Activated naive CD8-positive, alpha-beta T cell treated with anti-CD3 and anti-CD28 coated beads, Interleukin-2, amount 50 U/mL, for 24 hours (primary cell): ENCODE measurements around the gene CFDP1.
A peak's percentile ranks its signal among the peaks of the same experiment; 100 is the strongest.
"Not testable (repeated sequence)": the region's sequence is repeated elsewhere in the genome, so short reads cannot be mapped to it uniquely, and the experiment has no call there.

ENCODE experiments used
- ATAC-seq: fragments of 150-1000 bp; cut with Tn5 transposase; one replicate; pipeline ENCODE4 v1.10.0; 2021
- DNase-seq: peaks from one replicate; pipeline ENCODE4 v3.0.0; 2021
- H3K27ac Mint-ChIP-seq: one replicate; pipeline ENCODE4 v1.8.0; 2021; ENCODE audit warnings: mild to moderate bottlenecking, mixed read lengths
- H3K27me3 Mint-ChIP-seq: one replicate; pipeline ENCODE4 v1.8.0; 2021; ENCODE audit warnings: mixed read lengths
- H3K36me3 Mint-ChIP-seq: one replicate; pipeline ENCODE4 v1.8.0; 2021; ENCODE audit warnings: low read depth, mixed read lengths
- H3K4me1 Mint-ChIP-seq: one replicate; pipeline ENCODE4 v1.8.0; 2021; ENCODE audit warnings: mixed read lengths
- H3K4me3 Mint-ChIP-seq: one replicate; pipeline ENCODE4 v1.8.0; 2021; ENCODE audit warnings: mild to moderate bottlenecking, moderate library complexity, mixed read lengths
- H3K9me3 Mint-ChIP-seq: one replicate; pipeline ENCODE4 v1.8.0; 2021; ENCODE audit warnings: mixed read lengths

The CFDP1 gene

DNA sequence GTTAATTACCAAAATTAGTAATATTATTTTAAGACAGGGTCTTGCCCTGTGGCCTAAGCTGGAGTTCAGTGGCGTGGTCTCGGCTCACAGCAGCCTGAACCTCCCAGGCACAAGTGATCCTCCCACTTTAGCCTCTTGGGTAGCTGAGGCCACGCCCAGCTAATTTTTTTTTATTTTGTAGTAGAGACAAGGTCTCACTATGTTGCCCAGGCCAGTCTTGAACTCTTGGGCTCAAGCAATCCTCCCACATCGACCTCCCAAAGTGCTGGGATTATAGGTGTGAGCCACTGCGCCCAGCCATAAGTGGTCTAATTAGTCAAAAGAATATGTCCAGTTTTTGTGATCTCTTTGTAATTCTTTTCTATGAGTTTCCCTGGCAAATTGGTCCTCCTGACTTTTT, 12.0 kb upstream of the CFDP1 start:
- H3K9me3 Mint-ChIP-seq: no peaks in the 10 kb centered on the region
- no peak overlapping the region for H3K4me3 Mint-ChIP-seq
- ATAC-seq: no peak
- H3K4me1 Mint-ChIP-seq: no peaks in the 10 kb centered on the region
- H3K36me3 Mint-ChIP-seq: peaks cover 17% of the 10 kb centered on the region
- DNase-seq: no peak
- H3K27ac Mint-ChIP-seq: no peak overlapping the region
- H3K27me3 Mint-ChIP-seq: no peaks in the 10 kb centered on the region

DNA sequence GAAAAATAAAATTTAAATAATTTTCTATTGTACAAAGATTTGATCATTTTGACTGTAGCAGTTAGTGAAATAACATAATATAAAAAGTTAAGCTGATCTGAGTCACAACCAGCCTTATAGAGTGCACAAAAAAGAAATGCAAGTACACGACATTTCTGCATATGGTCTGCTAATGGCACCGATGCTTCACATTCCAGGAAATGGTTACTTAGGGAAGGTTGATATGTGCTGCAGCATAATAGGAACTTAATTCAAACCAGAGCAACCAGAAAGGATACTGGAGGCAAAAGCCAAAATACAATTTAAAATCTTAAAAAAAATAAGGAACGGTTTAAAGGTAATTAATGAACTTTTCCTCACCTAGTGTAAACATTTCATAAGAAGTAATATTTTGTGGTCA, 10.0 kb upstream of the CFDP1 start:
- Mint-ChIP-seq H3K36me3 (peaks cover 10% of the 10 kb centered on the region), H3K27me3 (no peaks in the 10 kb centered on the region), H3K4me3 (no peak overlapping the region), H3K27ac (no peak overlapping the region), H3K4me1 (no peaks in the 10 kb centered on the region), H3K9me3 (no peaks in the 10 kb centered on the region)
- ATAC-seq (no peak), DNase-seq (no peak)

DNA sequence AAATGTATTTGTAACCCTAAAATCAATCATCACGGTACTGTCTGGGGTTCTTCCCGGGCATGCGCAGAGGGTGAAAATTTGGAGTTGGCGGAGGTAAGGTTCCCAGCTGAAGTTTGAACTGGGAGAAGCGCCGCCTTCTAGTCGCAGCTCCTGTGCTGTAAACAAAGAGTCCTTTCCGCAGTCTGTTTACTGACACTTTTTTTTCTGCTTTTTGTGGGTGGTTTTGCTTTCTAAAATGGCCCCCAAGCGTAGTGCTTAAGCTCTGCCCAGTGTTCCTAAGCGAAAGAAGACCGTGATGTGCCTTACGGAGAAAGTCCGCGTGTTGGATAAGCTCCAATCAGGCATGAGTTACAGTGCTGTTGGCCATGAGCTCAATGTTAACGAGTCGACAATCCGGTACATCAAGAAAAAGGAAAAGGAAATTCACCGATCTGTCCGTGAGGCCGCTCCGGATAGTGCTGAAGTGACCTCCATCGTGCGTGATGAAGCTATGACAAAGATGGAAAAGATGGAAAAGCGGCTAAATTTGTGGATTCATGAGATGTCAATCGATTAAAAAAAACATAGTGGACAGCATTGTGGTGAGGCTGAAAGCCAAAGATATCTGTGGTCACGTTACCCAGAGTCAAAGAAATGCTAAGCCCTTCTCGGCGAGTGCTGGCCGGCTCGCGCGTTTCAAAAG, 570 bp upstream of the CFDP1 start:
- ATAC-seq: peak; percentile 64

GRCh38 chr16:75429621-75430403, 3.5 kb downstream of the CFDP1 start:
- peaks cover 57% of the 10 kb centered on the region for H3K4me1 Mint-ChIP-seq

More for the DNA sequence above, 570 bp upstream of the CFDP1 start:
- H3K9me3 Mint-ChIP-seq: no peaks in the 10 kb centered on the region
- peak overlapping the region; percentile 95 for H3K27ac Mint-ChIP-seq
- peak overlapping the region; percentile 97 for H3K4me3 Mint-ChIP-seq
- H3K36me3 Mint-ChIP-seq: peaks cover 10% of the 10 kb centered on the region
- DNase-seq: no peak
- peaks cover 1% of the 10 kb centered on the region for H3K27me3 Mint-ChIP-seq
- H3K4me1 Mint-ChIP-seq: peaks cover 41% of the 10 kb centered on the region

DNA sequence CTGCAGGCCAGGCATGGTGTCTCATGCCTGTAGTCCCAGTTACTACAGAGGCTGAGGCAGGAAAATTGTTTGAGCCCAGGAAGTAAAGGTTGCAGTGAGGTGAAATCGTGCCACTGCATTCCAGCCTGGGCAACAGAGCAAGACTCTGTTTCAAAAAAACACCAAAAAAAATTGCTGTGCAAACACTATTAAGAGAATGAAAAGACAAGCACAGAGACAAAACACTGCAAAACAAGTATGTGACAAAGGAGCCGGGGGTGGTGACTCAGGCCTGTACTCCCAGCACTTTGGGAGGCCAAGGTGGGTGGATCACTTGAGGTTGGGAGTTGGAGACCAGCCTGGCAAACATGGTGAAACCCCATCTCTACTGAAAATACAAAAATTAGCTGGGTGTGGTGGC, 6.8 kb downstream of the CFDP1 start:
- H3K4me1 Mint-ChIP-seq: peaks cover 38% of the 10 kb centered on the region
- not testable (repeated sequence) for H3K4me3 Mint-ChIP-seq, H3K27ac Mint-ChIP-seq, ATAC-seq, H3K36me3 Mint-ChIP-seq, H3K27me3 Mint-ChIP-seq, DNase-seq, H3K9me3 Mint-ChIP-seq

More at GRCh38 chr16:75429621-75430403, 3.5 kb downstream of the CFDP1 start:
- Mint-ChIP-seq H3K27ac (no peak overlapping the region), H3K4me3 (no peak overlapping the region), H3K27me3 (no peaks in the 10 kb centered on the region), H3K9me3 (no peaks in the 10 kb centered on the region), H3K36me3 (peaks cover 10% of the 10 kb centered on the region)
- no peak for ATAC-seq
- no peak for DNase-seq

DNA sequence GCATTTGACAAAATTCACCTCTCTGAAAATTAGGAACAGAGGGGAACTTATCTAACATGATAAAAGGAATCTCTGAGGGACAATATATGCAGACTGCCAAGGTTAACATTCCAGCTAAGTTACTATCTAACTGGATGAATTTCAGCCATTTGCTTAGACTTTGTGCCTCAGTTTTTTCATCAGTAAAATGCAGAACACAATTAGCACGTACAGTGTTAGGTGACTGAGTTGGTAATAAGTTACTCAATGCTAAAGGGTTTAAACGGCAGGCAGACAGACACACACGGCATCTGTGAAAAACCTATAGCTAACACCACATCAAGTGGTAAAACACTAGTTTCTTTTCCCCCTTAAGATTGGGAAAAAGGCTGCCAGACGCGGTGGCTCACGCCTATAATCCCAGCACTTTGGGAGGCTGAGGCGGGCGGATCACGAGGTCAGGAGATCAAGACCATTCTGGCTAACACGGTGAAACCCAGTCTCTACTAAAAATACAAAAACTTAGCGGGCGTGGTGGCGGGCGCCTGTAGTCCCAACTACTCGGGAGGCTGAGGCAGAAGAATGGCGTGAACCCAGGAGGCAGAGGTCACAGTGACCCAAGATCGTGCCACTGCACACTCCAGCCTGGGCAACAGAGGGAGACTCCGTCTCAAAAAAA, 9.1 kb downstream of the CFDP1 start:
- H3K36me3 Mint-ChIP-seq, H3K27ac Mint-ChIP-seq, H3K27me3 Mint-ChIP-seq, H3K4me3 Mint-ChIP-seq, H3K9me3 Mint-ChIP-seq, DNase-seq, ATAC-seq: not testable (repeated sequence)
- H3K4me1 Mint-ChIP-seq: peaks cover 39% of the 10 kb centered on the region

DNA sequence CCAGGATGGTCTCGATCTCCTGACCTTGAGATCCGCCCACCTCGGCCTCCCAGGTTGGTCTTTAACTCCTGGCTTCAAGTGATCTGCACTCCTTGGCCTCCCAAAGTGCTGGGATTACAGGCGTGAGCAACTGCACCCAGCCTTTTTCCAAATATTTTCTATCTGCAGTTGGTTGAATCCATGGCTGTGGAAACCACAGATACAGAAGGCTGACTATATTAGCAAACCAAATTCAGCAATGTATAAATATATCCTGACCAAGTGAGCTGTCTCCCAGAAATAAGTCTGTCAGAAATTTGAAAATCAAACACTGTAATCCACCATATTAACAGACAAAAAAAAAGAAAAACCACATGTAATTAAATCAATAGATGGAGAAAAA, 9.6 kb downstream of the CFDP1 start:
- no peak overlapping the region for H3K27ac Mint-ChIP-seq
- peaks cover 2% of the 10 kb centered on the region for H3K36me3 Mint-ChIP-seq
- ATAC-seq (no peak), DNase-seq (no peak)
- H3K9me3 Mint-ChIP-seq: no peaks in the 10 kb centered on the region
- no peak overlapping the region for H3K4me3 Mint-ChIP-seq
- H3K4me1 Mint-ChIP-seq: peaks cover 37% of the 10 kb centered on the region
- H3K27me3 Mint-ChIP-seq: no peaks in the 10 kb centered on the region

DNA sequence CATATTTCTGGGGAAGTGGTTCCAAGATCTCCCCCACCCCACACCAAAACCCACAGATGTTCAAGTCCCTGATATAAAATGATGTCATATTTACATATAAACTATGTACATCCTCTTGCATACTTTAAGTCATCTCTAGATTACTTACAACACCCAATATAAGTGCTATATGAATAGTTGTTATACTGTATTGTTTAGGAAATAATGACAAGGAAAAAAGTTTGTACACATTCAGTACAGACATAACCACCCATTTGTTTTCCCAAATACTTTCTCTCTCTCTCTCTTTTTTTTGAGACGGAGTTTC, 11.5 kb downstream of the CFDP1 start:
- DNase-seq: no peak
- peak overlapping the region; percentile 48 for H3K27ac Mint-ChIP-seq
- H3K9me3 Mint-ChIP-seq: no peaks in the 10 kb centered on the region
- no peak for ATAC-seq
- peaks cover 43% of the 10 kb centered on the region for H3K4me1 Mint-ChIP-seq
- peak overlapping the region; percentile 43 for H3K4me3 Mint-ChIP-seq
- no peaks in the 10 kb centered on the region for H3K27me3 Mint-ChIP-seq
- peaks cover 10% of the 10 kb centered on the region for H3K36me3 Mint-ChIP-seq

DNA sequence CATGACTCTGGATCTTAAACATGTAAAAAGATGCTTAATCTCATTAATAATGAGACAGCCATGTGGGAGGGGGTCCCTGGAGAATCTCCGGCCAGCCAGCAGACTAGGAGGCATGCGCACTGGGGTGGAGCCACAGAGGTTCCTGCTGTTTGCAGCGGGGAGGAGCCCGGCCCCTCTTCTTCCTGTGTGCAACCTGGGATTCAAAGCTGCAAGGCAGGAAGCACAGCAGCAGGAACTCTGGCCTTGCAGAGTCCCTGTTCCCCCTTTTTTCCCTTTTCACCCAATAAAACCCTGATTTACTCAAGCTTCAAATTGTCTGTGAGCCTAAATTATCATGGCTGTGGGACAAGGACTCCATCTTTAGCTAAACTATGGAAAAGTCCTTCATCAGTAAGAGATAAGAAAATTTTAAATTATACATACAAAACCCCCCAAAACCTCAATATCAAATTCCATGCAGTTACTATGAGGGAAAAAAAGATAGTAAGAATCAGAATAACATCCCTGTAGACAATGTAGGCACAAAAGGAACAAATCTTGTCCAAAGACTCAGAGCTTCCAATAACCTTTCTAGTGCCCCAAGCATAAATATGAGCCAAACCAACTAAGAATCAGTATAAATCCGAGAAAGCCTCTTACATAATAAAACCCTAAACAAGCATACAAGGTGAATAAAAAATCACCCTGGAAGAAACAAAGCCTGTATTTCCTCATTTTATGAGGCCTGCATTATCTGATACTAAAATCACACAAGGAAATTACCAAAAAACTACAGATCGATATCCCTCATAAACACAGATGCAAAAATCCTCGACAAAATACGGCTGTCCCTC, 12.1 kb downstream of the CFDP1 start:
- peak overlapping the region; percentile 48 for H3K27ac Mint-ChIP-seq
- no peaks in the 10 kb centered on the region for H3K9me3 Mint-ChIP-seq
- no peaks in the 10 kb centered on the region for H3K27me3 Mint-ChIP-seq
- H3K36me3 Mint-ChIP-seq: peaks cover 10% of the 10 kb centered on the region
- ATAC-seq (peak; percentile 66), DNase-seq (peak; percentile 52)
- peaks cover 38% of the 10 kb centered on the region for H3K4me1 Mint-ChIP-seq
- peak overlapping the region; percentile 43 for H3K4me3 Mint-ChIP-seq

- DNase-seq (no peak), ATAC-seq (no peak)
- Mint-ChIP-seq H3K4me3 (no peak overlapping the region), H3K27ac (no peak overlapping the region), H3K9me3 (no peaks in the 10 kb centered on the region), H3K36me3 (peaks cover 14% of the 10 kb centered on the region), H3K27me3 (no peaks in the 10 kb centered on the region), H3K4me1 (peaks cover 50% of the 10 kb centered on the region)
These were observed 16.3 kb downstream of the CFDP1 start for GRCh38 chr16:75416904-75417565.

DNA sequence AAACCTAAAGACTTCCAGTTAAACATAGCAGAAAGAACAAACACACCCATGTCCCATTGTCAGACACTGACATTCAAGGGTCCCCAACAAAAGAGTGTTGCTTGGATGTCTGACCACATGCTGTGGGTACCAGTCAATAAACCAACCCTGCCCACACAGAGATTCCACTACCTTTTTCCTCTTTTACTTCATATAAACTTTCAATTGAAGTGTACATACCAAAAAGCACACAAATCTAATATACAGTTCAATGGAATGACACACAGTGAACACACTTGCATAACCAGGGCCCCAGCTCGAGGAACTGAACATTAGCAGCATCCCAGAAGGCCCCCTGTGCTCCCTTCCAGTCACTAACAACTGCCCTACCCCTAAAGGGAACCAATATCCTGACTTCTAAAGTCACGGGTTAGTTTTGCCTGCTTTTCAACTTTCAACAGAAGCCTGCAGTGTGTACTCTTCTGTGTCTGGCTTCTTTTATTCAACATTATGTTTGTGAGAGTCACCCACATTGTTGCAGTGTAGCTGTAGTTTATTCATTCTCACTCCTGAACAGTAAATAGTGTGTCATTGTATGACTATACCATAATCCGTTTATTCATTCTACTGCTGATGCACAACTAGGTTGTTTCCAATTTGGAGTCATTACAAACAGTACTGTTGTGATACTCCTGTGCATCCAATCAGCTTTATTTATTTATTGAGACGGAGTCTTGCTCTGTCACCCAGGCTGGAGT, 18.0 kb downstream of the CFDP1 start:
- Mint-ChIP-seq H3K36me3 (peaks cover 20% of the 10 kb centered on the region), H3K9me3 (no peaks in the 10 kb centered on the region), H3K4me3 (no peak overlapping the region), H3K27me3 (no peaks in the 10 kb centered on the region), H3K4me1 (peaks cover 33% of the 10 kb centered on the region), H3K27ac (peak overlapping the region; percentile 72)
- ATAC-seq (peak; percentile 71), DNase-seq (no peak)

- H3K36me3 Mint-ChIP-seq: peaks cover 25% of the 10 kb centered on the region
- no peaks in the 10 kb centered on the region for H3K27me3 Mint-ChIP-seq
- no peaks in the 10 kb centered on the region for H3K9me3 Mint-ChIP-seq
- no peak overlapping the region for H3K27ac Mint-ChIP-seq
- H3K4me1 Mint-ChIP-seq: peaks cover 29% of the 10 kb centered on the region
- H3K4me3 Mint-ChIP-seq: no peak overlapping the region
- DNase-seq: no peak
- no peak for ATAC-seq
These were observed 19.4 kb downstream of the CFDP1 start for GRCh38 chr16:75413951-75414350.

DNA sequence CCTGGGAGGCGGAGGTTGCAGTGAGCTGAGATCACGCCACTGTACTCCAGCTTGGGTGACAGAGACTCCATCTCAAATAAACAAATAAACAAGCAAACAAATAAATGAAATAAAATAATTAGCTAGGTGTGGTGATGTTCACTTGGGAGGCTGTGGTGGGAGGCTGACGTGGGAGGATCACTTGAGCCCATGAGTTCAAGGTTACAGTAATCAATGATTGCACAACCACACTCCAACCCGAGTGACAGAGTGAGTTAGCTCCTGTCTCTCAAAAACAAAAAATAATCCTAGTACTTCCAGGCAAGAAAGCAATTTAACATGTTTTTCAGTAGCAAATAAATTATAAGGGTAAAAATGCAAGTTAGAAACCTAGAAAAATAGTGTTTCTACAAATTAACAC, 26.4 kb downstream of the CFDP1 start:
- Mint-ChIP-seq H3K4me3 (no peak overlapping the region), H3K36me3 (peaks cover 30% of the 10 kb centered on the region), H3K9me3 (no peaks in the 10 kb centered on the region), H3K27ac (no peak overlapping the region), H3K4me1 (peaks cover 12% of the 10 kb centered on the region), H3K27me3 (no peaks in the 10 kb centered on the region)
- DNase-seq: no peak
- no peak for ATAC-seq
